Medulla oblongata (tissue), 1 donor: Measurements from ENCODE around the gene TMEM168.

Source experiments
- DNase-seq: peaks from one replicate; pipeline ENCODE4 v3.0.0-alpha.2; 2015; ENCODE audit errors: extremely low spot score

Gene TMEM168

GRCh38 chr7:112721366-112721765, 68.8 kb downstream of the TMEM168 start:
- DNase-seq: no peak

GRCh38 chr7:112715525-112715924, 74.7 kb downstream of the TMEM168 start:
- DNase-seq: no peak

GRCh38 chr7:112714917-112715316, 75.3 kb downstream of the TMEM168 start:
- no peak for DNase-seq
